GM12872 (cell line): ENCODE measurements around the gene CAMSAP1.

Experiments used
- TF ChIP-seq, protein P1 (sequence below): IDR thresholded peaks from 3 replicates; pipeline ENCODE4 v1.5.1; 2011; ENCODE audit warnings: low read depth, mild to moderate bottlenecking, low read length, moderate library complexity; ENCODE audit not compliant: insufficient read depth

Gene CAMSAP1

GRCh38 chr9:135919318-135919890 is 12.1 kb upstream of the CAMSAP1 start:
- TF ChIP-seq, protein P1, sequence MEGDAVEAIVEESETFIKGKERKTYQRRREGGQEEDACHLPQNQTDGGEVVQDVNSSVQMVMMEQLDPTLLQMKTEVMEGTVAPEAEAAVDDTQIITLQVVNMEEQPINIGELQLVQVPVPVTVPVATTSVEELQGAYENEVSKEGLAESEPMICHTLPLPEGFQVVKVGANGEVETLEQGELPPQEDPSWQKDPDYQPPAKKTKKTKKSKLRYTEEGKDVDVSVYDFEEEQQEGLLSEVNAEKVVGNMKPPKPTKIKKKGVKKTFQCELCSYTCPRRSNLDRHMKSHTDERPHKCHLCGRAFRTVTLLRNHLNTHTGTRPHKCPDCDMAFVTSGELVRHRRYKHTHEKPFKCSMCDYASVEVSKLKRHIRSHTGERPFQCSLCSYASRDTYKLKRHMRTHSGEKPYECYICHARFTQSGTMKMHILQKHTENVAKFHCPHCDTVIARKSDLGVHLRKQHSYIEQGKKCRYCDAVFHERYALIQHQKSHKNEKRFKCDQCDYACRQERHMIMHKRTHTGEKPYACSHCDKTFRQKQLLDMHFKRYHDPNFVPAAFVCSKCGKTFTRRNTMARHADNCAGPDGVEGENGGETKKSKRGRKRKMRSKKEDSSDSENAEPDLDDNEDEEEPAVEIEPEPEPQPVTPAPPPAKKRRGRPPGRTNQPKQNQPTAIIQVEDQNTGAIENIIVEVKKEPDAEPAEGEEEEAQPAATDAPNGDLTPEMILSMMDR, result no peak

DNA sequence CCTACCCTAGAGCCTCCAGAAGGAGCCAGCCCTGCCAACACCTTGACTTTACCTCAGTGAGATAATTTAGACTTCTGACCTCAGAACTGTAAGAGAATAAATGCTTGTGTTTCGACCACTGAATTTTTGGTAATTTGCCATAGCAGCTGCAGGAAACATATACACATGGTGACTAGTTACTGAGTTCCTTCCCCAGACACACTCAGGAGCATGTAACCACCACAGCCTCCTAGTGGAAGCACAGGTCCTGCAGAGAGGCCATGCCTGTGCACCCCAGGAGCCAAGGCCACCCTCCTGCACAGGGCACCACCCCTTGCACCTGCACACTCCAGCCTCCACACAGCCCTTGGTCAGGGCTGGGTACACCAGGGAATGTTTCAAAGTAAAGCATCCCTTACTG is 7.6 kb upstream of the CAMSAP1 start:
- TF ChIP-seq, protein P1, result no peak

DNA sequence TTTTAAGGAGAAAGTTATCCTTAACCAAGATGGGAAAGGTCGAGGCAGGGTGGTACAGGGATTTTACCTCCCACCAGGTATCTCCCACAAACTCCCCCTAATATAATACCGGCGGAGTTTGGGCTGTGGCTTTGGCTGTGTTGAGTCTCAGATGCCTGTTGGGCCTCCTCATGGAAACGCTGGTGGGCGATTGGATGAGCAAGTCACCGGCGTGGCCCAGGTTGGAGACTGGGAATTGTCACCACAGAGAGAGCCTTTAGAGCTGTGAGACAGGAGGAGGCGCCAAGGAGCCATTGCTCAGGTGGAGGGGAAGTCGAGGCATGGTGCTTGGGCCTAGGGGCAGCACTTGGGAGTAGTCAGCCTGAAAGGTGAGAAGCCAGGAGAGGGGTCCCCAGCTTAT is 3.4 kb upstream of the CAMSAP1 start:
- TF ChIP-seq, protein P1, result no peak

DNA sequence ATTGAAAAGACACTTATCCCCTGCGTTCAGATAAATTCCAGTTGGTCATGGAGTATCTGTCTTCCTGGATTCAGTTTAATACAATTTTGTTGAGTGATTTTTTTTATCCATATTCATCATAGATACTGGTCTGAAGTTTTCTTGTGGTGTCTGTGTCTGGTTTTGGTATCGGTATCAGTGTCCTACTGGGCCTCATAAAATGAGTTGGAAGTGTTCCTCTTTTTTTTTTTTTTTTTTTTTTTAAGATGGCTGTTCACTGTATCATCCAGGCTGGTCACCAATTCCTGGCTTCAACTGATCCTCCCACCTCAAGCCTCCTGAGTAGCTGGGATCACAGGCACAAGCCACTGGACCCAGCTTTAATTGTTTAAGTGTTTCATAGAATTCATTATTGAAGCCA is 2.9 kb upstream of the CAMSAP1 start:
- TF ChIP-seq, protein P1, result no peak

GRCh38 chr9:135909371-135909770 is 2.0 kb upstream of the CAMSAP1 start:
- TF ChIP-seq, protein P1, result no peak

DNA sequence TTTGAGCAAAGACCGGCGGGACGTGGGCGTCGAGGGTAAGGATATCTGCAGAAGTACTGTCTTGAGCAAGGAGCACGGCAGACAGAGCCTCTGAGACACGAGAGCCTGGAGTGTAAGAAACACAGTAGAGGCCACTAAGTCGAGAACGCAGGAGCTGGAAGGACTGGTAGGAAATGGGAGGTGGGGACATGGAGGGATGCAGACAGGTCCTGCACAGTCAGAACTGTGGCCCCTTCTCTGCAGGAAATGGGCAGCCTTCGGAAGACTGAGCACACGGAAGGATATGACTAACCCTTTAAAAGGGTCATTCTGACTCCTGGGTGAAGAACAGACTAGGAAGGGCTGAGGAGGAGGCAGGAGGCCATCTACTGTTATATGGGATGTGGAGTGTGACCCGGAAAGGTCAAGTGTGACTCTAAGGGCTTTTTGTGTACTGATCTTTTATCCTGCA is 1.4 kb upstream of the CAMSAP1 start:
- TF ChIP-seq, protein P1, result no peak

DNA sequence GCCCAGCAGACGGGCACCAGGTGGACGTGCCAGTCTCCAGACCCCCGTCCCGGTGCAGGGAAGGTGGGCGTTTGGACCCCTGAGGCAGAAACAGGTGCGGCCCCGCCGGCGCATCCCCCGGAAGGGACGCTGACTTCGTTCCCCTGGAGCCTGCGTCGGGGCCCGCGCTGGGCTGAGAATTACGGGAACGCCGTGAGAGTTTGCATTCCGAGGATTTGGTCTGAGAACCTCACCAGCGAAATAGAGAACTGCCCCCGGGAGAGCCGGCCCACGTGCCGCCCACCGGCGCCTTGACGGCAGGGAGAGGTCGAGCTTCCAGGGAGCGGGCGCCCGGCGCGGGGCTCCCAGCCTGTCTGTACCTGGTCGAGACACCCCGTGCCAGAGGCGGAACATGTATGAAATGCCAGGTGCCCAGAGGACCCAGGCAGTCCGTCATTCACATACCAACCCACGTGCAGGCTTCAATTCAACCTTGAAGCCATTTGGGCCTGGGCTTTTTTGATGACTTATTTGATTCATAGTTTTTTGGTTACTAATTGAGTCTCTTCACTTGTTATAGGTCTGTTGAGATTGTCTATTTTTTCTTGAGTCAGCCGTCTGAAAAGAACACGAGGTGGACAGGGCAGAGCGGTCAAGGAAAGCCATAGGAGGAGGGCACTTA is 877 bp upstream of the CAMSAP1 start:
- TF ChIP-seq, protein P1, result no peak
